Measurements from ENCODE around the gene PDE7B. TPM values are rescaled to one million over a fixed set of nuclear protein-coding genes. Genes with fewer than 3 reads are reported as not detected.

PDE7B gene
- polyA plus RNA-seq, 1 donor (not counting 4 experiments of a cell fraction or from before 2014, with no cell fraction given): 0.01 TPM

DNA sequence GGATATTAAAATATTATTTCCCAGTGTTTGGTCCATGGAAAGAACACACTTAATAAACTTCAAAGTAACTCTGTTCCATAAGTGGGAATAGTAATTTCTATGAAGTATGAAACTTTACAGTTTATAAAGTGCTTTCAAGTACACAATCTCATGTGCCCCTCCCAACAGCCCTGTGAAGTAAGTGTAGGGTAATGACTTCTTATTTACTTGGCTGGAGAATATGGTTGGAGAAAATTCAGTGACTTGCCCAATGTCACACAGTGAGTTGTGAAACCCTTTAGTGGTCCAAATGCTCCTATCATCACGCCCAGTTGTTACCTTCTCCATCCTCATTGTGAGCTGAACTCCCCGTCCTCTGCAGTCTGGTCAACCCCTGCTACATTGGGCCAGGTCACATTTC is 141.2 kb downstream of the PDE7B start:
- Histone ChIP-seq H2AFZ (ENCODE audit: control insufficient read depth, low read length) (no peak overlapping the region), H3K4me2 (ENCODE audit: control insufficient read depth, extremely low read depth, insufficient read depth, low read depth, low read length) (no peak overlapping the region), H3K36me3 (ENCODE audit: control insufficient read depth in 2 of 2, extremely low read depth in 1 of 2, insufficient read depth in 2 of 2, low read length in 2 of 2) (no peaks in the 10 kb centered on the region), H3K9me1 (ENCODE audit: control insufficient read depth, extremely low read depth, insufficient read depth, low read length) (no peaks in the 10 kb centered on the region), H3K4me1 (ENCODE audit: control insufficient read depth, extremely low read depth, insufficient read depth, low read length) (peaks cover 3% of the 10 kb centered on the region), H3K9me3 (ENCODE audit: control insufficient read depth, low read depth, low read length) (no peaks in the 10 kb centered on the region), H3K79me2 (ENCODE audit: control insufficient read depth, insufficient read depth, low read length) (no peaks in the 10 kb centered on the region), H3K27ac (ENCODE audit: control insufficient read depth, insufficient read depth, low read length) (no peak overlapping the region), H4K20me1 (ENCODE audit: control insufficient read depth, extremely low read depth, insufficient read depth, low read length) (no peaks in the 10 kb centered on the region), H3K9ac (ENCODE audit: control insufficient read depth, extremely low read depth, insufficient read depth, low read length) (no peak overlapping the region), H3K4me3 (ENCODE audit: control insufficient read depth in 2 of 3, extremely low read depth in 1 of 3, insufficient read depth in 2 of 3, low read depth in 1 of 3, low read length in 3 of 3) (no peak overlapping the region), H3K27me3 (ENCODE audit: control insufficient read depth, extremely low read depth, insufficient read depth, low read length) (no peaks in the 10 kb centered on the region)
- dilution Hi-C loops (cut with MboI; ENCODE audit: extremely low pct_ligation_motif_present, low sequenced_read_pairs): no loop called here
- FAIRE-seq (no peak), DNase-seq (ENCODE audit: low read depth, low spot score) (no peak)
- no peak for TF ChIP-seq CTCF (optimal IDR thresholded peaks at IDR 0.05 in 1 of 3, IDR thresholded peaks at IDR 0.05 in 1 of 3, conservative IDR thresholded peaks at IDR 0.05 in 1 of 3; ENCODE audit: extremely low read depth in 1 of 3, insufficient read depth in 2 of 3, low read length in 3 of 3)
- TF ChIP-seq EZH2 (IDR thresholded peaks at IDR 0.05; ENCODE audit: low read length): no peak

DNA sequence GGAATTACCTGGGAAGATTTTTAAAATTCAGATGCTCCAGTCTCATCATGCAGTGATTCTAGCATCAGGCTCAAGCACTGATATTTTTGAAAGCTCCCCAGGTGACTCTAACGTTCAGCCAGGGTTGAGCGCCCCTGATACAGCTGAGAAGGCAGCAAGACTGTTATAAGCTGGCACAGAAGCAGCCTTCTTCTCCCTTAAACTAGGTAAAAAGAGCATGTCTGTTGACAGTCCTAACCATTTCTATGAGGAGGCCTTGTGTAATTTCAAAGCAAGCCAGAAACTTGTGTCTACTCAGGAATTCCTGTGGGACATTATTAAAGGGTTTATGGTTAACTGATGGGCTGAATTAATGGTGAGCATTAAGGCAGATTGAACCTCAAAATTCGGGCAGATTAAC is 141.9 kb downstream of the PDE7B start:
- Histone ChIP-seq H3K36me3 (ENCODE audit: control insufficient read depth in 2 of 2, extremely low read depth in 1 of 2, insufficient read depth in 2 of 2, low read length in 2 of 2) (no peaks in the 10 kb centered on the region), H3K27me3 (ENCODE audit: control insufficient read depth, extremely low read depth, insufficient read depth, low read length) (no peaks in the 10 kb centered on the region), H3K27ac (ENCODE audit: control insufficient read depth, insufficient read depth, low read length) (no peak overlapping the region), H2AFZ (ENCODE audit: control insufficient read depth, low read length) (no peak overlapping the region), H4K20me1 (ENCODE audit: control insufficient read depth, extremely low read depth, insufficient read depth, low read length) (no peaks in the 10 kb centered on the region), H3K9me3 (ENCODE audit: control insufficient read depth, low read depth, low read length) (no peaks in the 10 kb centered on the region), H3K79me2 (ENCODE audit: control insufficient read depth, insufficient read depth, low read length) (no peaks in the 10 kb centered on the region), H3K4me1 (ENCODE audit: control insufficient read depth, extremely low read depth, insufficient read depth, low read length) (peaks cover 3% of the 10 kb centered on the region), H3K4me3 (ENCODE audit: control insufficient read depth in 2 of 3, extremely low read depth in 1 of 3, insufficient read depth in 2 of 3, low read depth in 1 of 3, low read length in 3 of 3) (no peak overlapping the region), H3K4me2 (ENCODE audit: control insufficient read depth, extremely low read depth, insufficient read depth, low read depth, low read length) (no peak overlapping the region), H3K9ac (ENCODE audit: control insufficient read depth, extremely low read depth, insufficient read depth, low read length) (no peak overlapping the region), H3K9me1 (ENCODE audit: control insufficient read depth, extremely low read depth, insufficient read depth, low read length) (no peaks in the 10 kb centered on the region)
- no peak for FAIRE-seq
- dilution Hi-C loops (cut with MboI; ENCODE audit: extremely low pct_ligation_motif_present, low sequenced_read_pairs): no loop called here
- TF ChIP-seq CTCF (optimal IDR thresholded peaks at IDR 0.05 in 1 of 3, IDR thresholded peaks at IDR 0.05 in 1 of 3, conservative IDR thresholded peaks at IDR 0.05 in 1 of 3; ENCODE audit: extremely low read depth in 1 of 3, insufficient read depth in 2 of 3, low read length in 3 of 3) (no peak), EZH2 (IDR thresholded peaks at IDR 0.05; ENCODE audit: low read length) (no peak)
- DNase-seq (ENCODE audit: low read depth, low spot score): no peak
